HG02678 (cell line): ENCODE measurements around the gene CA5B.
"Not testable (repeated sequence)": the region's sequence is repeated elsewhere in the genome, so short reads cannot be mapped to it uniquely, and the experiment has no call there.

Experiments
- ATAC-seq: cut with Tn5 transposase; IDR thresholded peaks from one replicate; pipeline ENCODE4 v1.9.1; 2021; ENCODE audit warnings: mild to moderate bottlenecking, moderate library complexity; ENCODE audit not compliant: unreplicated experiment

Gene CA5B

DNA sequence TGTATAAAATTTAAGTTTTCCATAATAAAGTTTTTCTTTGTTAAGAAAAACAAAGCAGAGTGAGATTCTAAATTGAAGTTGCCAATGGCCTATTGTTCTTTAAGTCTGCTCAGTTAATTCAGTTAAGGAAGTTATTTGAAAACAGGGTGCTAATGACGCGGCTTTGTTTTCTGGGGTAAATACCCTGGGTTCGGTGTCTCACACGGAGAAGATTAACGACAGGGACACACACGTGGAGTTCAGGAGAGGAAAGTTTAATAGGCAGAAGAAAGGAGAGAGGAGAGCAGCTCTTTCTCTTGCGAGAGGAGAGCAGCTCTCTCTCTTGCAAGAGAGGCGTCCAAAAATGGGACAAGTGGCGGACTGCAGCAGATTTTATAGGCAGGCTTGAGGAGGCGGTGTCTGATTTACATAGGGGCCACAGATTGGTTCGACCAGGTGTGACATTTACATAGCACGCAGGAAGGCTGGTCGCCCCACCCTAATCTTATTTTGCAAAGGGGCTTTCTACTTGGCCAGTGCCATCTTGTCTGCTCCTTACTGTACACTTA is 9.6 kb downstream of the CA5B start:
- ATAC-seq = no peak

GRCh38 chrX:15748841-15749240 is 10.8 kb downstream of the CA5B start:
- no peak for ATAC-seq

GRCh38 chrX:15749642-15750610 is 11.9 kb downstream of the CA5B start:
- ATAC-seq = peak; percentile 85

DNA sequence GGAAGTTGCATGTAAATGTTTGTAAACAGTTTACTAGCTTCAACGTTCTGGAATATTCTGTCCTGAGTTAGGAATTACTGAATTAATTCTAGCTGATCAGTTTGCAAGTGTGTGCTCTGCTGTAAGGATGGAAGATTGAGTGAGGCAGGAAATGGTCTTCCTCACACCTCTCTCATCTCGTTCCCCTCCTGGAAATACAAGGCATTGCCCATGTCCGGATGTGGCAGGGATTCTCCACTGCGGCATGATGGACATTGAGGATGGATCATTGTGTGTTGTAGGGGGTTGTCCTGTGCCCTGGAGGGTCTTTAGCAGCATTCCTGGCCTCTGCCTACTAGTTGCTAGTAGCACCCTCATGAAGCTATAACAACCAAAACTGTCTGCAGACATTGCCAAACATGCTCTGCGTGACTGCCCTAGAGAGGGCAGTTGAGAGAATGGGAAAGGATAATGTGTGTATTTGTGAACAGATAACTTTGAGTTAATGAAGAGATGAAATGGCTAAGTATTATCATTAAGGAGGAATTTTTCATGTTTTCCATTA is 12.6 kb downstream of the CA5B start:
- ATAC-seq = no peak

DNA sequence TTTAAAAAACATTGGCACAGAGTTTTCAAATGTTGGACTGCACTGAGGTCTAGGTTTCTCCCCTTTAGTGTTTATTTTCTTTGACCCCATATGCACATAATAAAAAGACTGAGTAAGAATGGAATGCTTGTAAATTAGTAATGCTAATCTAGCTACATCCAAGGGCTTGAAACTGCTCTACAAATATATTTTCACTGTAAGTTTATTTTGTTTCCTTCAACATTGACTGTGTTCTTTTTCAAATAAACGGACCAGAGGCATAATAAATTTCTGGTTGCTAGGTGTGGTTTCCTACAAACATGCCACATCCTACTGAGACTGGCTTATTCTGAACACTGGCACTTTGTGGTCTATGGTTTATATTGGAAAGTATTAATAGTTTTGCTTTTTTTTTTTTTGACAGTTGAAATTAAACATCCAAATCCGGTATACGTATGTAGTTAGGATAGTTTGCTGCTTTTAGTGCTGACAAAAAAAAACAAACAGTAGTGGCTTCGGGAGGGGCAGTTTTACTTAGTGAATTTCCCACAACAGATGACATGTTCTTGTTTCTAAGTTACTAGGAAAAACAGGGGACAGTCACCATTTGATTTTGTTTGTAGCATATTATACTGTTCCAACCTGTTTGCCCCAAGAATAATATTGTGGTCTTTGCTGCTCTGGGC is 13.2 kb downstream of the CA5B start:
- ATAC-seq = no peak

DNA sequence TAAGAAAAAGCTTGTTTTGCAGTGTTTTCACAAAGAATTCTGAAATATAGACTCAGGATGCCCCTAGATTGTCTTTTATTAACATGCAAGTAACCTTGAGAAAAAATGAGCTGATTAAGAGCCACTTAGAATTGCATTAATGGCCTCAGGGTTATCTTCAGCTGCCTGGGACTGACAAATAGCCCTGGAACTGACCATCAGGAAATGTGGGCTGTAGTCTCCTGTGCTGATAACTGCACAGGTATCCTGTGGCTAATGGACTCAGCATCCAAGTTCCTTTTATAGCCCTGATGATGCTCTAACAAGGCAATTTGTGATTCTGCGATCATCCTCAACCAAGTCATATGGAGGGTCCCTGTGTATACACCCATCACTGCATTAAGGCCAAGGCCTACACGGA is 17.0 kb downstream of the CA5B start:
- ATAC-seq = no peak

GRCh38 chrX:15758140-15758539 is 20.1 kb downstream of the CA5B start:
- no peak for ATAC-seq

GRCh38 chrX:15759886-15760285 is 21.8 kb downstream of the CA5B start:
- ATAC-seq = not testable (repeated sequence)

- ATAC-seq = no peak
Observed at GRCh38 chrX:15761564-15762191, 23.6 kb downstream of the CA5B start.

GRCh38 chrX:15769300-15769954 is 31.4 kb downstream of the CA5B start:
- ATAC-seq = no peak

GRCh38 chrX:15781961-15782699 is 44.1 kb downstream of the CA5B start:
- ATAC-seq = peak; percentile 94

- no peak for ATAC-seq
Observed at GRCh38 chrX:15785176-15785750, 47.2 kb downstream of the CA5B start.

DNA sequence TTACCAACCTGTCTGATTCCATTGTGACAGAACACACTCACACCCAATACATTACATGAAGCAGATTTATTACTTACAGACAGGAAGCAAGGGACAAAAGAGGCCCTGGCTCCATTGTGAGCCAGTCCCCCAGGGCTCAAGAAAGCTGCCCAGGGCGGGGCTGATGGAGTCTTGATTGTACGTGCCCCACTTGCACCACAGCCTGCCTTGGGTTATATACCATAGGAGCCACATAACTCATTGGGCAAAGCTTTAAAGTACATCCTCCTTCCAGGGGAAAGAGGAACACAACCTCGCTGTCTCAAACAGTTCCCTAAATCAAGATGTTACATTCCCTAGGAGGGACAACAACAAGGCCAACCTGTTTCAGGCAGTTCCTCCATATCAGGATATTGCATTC is 48.8 kb downstream of the CA5B start:
- ATAC-seq = no peak

DNA sequence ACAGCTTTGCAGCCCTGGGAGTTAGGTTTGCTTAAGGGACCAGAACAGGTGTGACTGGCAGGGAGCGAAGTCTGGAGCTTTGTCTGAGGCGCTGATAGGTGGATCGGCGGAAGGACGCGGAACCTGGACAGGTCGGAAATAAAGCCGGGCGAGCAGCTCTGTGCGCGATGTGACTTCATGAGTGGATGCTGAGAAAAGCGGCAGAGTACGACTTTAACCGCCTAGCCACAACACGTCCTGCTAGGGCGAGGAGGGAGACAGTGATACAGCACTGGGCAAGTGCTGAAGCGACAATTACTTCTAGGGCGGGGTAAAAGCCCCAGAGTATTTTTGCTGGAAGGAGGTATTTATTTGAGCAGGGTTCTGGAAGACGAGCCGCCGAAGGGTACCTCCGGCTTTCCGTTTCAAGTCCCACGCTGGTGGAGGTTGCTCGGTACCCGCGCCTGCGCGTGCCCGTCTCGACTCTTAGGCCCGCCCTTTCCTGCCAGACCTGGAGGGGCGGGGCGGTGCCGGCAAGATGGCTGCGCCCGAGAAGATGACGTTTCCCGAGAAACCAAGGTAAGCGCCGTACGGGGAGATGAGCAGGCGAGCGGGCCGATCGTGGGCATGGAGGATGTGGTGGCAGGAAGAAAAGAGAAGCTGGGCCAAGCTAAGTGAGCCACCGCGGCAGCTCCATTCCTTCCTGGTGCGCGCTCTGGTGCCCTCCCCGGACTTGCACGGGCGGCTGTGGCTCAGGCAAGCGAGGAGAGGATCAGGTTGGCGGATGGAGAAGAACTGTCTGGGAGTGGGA is 52.1 kb downstream of the CA5B start, which contains the start of gene ZRSR2:
Gene ZRSR2, plus strand, starts transcription at position 506 of the 790 bp plus-strand sequence. Its CDS starts 12 bp downstream, at position 518.
- ATAC-seq = peak; percentile 90

DNA sequence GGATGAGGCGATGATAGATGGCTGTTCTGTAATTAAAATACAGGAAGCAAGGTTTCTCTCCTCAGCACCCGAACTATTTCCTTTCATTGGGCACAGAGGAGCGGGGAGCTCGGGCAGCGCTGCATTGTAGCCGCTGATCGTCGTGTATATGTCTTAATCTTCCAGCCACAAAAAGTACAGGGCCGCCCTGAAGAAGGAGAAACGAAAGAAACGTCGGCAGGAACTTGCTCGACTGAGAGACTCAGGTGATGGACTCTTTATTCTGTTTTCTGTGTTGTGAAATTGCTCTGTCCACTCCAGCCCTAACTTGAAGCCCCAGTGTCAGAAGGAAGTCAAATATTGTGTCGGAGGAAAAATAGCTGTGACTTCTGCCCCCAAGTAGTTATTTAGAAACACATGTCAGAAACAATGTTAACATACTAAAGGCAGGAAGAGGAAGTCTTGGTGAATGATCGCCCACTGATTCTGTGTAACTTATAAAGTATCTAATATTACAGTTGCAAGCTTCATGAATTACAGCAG is 52.8 kb downstream of the CA5B start:
- ATAC-seq = peak; percentile 20

- ATAC-seq = no peak
Observed at GRCh38 chrX:15797707-15798106, 59.6 kb downstream of the CA5B start.

DNA sequence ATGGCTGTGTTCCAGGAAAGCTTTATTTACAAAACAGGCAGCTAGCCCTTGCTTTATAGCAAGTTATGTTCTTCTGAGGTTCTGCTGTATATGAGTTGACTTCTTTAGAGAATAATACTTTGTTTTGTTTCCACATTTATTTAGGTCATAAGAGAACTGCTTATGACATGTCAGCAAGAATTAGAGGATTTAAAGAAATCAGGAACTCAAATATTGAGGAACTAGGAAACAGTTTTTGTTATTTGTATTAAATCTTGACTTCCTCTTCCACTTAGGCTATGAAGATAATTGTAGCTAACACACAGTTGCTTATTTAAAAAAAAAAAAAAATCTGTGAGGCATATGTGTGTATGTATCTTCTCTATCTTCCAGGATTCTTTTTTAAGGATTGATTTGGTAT is 66.5 kb downstream of the CA5B start:
- no peak for ATAC-seq

DNA sequence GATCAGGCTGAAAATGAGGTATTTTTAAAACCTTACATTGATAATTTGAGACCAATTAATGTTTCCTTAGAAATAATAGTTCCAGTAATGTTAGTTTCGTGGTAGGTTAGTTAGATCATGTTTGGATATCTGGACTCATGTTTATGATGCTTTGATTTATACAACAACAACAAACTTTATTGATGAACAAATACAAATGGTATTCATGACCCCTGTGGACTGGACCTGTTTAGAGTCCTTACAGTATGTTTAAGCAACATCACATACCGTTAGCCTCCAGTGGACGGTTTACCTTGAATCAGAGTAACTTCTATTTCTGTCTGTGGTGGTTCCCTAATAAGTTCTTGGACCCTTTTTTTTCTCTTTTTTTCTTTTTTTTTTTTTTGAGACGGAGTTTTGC is 70.2 kb downstream of the CA5B start:
- no peak for ATAC-seq
